SH-SY5Y (cell line): ENCODE measurements around the gene CNTFR.

ENCODE experiments used
- GATA2 ChIP-seq: IDR thresholded peaks from 2 replicates; pipeline ENCODE4 v1.6.1; 2011; ENCODE audit warnings: mild to moderate bottlenecking, low read depth, low read length
- GATA3 ChIP-seq: IDR thresholded peaks from 2 replicates; pipeline ENCODE4 v1.6.1; 2011; ENCODE audit warnings: low read depth, mild to moderate bottlenecking, low read length, moderate library complexity

The CNTFR gene

DNA sequence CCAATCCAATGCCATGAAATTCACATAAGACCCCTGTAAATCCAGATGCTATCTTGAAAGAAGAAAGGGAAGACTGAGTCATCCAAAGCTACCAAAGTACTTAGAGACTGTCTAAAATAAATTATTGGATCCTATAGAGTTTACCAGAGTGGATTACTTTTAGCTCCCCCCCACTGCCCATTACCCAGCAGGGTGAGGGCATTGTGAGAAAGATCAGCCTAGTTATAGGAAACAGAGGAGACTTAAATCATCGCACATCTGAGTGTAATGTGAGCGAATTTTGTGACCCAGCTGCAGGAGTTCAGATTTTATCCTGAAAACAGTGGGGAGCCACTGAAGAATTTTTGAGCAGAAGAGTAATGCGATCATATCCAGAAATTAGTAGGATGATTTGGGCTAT lies 65.2 kb downstream of the CNTFR start:
- TF ChIP-seq GATA3 (no peak), GATA2 (no peak)

DNA sequence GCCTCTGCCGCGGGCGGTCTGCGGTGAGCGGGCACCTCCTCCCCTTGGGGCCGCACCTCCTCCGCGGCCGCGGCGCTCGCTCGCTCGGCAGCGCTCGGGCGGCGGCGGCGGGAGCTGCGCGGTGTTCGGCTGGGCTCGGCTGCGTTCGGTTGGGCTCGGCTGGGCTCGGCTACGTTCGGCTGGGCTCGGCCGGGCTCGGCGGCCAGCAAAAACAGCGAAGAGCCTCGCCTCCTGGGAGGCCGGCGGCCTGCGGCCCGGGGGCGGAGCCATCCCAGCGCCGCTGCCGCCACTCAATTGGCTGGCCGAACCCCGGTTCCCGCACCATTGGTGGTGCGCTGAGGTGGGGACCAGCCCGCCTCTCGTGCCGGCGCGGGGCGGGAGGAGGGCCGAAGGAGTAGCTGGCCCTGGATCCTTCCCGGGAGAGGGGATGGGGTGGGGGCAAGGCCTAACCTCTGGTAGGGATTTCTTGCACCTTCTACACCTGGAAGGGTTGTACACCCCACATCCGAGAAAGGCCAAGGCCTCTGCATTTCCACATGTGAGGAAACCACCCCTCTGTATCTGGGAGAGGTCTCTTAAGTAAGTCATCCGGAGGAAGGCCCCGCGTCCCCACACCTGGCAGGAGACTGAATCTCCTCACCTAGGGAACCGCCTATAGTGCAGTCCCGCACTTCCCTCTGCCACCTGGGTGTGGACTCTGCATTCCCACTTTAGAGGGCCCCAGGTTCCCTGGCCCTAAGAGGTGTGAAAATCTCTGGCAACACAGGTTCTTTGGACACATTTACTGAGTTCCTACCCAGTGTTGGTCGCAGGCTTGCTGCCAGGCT lies 66.3 kb downstream of the CNTFR start, which contains the start of gene ENHO:
Gene ENHO (minus strand): TSS at position 20 of the 827 bp plus-strand sequence. CDS start 1,295 bp downstream, outside the sequence.
- TF ChIP-seq GATA2: no peak
- no peak for TF ChIP-seq GATA3

DNA sequence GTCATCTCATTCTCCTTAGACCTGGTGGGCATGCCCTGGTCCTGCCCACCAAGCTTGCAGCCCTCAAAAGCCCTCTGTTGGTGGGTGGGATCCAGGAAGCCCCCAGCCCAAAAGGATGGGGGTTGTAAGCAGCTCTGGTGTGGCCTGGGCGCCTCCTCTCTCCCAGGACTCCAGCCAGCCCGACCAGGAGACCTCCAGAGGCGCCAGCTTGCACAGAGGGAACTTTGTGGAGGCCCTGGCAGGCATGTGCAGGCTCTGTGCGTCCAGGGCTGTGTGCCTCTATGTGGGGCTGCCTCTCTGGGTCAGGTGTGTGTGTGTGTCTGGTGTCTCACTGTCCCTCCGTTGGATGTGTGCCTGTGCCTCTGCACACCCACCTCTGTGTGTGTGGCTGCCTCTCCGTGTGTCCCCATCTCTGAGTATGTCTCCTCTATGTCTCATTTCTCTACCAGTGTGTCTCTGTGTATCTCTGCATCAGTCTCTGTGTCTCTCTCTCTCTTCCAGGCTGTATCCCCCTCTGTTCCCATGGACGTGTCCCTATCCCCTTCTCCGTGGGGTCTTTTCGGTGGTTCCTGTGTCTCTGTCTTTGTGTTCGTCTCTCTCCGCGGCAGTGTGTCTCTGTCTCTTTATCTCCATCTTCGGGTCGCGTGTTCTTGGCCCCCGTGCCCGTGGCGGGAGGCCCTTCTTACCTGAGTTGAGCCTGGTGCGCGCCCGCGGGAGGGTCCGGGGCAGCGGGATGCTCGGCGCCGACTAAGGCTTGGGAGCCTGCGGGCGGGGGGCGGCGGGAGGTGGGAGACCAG lies 67.2 kb downstream of the CNTFR start:
- no peak for TF ChIP-seq GATA3
- no peak; the same call in 1 of the 2 replicates for TF ChIP-seq GATA2

DNA sequence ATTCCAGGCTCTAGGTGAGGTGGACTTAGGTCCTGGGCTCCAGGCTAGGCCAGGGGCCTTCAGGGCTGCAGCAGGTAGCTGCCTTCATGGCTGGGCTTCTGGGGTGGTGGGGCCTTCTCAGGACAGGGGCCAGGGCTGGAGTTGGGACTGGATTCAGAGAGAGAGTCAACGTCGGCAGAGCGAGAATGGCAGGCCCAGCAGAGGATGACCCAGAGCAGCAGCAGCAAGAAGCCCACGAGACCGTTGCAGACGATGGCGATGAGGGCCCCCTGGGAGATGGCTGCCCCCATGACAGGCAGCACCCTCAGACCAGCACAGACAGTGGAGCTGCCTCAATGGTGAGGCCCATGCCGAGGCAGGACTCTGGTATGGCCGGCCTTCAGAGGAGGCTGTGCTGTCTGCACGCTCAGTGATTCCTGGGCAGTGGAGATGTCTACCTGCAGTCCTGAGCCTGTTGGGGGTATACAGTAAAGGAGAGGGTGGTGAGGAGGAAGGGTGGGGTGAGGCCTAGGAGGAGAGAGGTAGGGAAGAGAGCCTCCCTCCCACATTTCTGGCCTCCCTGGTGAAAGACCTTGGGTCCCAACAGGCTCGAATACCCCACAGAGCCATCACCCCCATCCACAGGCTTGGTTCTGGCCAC lies 68.0 kb downstream of the CNTFR start:
- TF ChIP-seq GATA2 (no peak), GATA3 (no peak)

DNA sequence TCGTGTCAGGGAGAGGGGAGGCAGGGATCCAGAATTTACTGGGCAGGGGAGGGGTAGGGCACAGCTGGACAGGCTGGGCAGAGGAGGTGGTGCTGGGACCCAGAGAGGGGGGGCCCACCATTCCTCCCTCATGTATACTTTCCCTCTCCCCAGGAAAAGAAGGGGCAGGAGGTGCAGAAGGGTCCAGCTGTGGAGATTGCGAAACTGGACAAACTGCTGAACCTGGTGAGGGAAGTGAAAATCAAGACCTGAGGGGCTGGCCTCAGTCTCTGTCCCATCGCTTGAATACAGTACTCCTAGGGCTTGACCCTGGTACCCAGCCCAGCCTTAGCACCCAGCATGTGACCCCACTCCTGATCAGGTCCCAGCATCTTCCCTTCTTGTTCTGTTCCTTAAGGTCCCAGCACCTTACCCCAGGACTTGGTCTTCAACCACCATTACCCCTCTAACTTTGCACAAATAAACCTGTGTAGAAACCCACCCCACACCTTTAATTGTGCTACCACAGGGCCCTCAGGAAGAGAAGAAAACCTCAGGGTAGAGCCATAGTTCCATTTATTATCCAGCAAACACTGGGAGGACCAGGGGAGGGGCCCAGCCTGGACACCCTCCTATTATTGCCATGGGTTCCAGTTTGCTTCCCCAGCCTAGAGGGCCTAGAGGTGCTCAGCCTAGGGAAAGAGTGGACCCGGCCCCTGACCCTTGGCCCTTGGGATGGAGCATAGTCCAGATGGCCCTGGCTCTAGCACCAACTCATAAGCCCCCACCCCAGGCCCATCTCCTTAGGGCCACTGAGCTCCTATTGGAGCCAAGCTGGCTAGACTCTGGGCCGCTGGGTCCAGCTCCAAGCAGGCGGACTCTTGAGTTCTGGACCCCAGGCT lies 68.8 kb downstream of the CNTFR start:
- no peak for TF ChIP-seq GATA2
- TF ChIP-seq GATA3: no peak

DNA sequence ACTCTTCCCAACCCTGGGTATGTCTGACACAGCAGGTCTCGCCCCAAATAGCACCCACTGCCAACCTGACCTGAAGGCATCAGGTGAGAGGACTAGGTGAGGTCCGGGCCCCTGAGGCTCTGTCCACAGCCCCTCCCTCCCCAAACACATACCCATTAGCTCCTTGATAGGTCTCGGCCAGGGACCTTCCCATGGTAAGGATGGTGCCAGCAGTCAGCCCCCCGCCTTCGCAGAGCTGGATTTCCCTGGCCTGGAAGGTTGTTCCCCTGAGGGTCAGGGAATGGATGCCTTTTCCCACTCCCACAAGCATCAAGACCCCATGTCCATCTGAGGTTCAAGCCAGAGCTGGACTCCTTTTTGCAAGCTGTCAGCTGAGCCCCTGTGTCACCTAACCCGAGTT lies 69.4 kb downstream of the CNTFR start:
- TF ChIP-seq GATA2: no peak
- no peak for TF ChIP-seq GATA3

DNA sequence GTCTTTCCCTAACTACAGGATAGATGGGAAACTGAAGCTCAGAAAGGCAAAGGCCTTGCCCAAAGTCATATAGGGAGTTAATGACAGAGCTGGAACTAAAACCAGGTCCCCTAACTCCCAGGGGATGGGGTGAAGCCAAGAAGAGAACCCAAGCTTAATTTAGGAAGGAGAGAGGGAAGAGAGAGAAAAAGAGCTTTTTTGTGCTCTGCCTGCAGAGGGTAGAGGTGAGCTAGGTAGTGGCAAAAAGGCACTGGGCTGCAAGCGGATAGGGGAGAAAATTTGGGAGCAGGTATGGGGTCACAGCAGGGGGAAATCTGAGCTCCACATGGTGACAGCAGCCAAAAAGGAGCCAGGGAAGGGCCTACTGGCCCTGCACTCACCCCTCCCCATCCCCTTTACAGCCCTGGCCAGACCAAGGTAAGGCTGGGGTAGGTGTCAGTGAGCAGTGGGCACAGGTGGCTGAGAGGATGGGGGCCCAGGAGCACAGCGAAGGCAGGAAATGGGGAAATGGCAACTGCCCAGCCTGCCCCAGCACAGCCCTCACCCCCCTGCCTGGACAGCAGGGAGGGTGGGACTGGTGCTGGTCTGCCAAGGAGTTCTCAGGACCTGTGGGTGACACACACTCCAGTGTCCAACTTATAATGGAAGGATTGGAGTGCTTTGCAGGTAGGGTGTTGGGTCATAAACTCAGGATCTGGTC lies 70.1 kb downstream of the CNTFR start:
- TF ChIP-seq GATA2 (no peak), GATA3 (no peak)

DNA sequence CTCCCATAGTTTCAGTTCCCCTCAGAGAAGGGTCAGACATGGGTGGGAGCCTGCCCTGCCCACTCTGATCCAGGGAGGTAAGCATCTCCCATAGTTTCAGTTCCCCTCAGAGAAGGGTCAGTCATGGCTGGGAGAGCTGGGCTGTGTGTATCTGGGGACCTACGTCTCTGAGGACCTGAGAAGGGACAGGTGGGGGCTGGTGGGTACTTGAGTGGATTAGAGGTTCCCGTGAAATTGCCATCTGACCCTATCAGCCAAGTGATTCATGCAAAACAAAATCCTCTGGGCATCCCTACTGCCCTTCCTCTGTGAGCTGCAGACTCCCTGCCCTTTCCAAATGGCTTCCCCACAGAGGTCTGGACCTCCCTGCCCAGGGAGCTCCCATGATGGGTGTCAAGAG lies 70.6 kb downstream of the CNTFR start:
- no peak for TF ChIP-seq GATA2
- TF ChIP-seq GATA3: no peak

DNA sequence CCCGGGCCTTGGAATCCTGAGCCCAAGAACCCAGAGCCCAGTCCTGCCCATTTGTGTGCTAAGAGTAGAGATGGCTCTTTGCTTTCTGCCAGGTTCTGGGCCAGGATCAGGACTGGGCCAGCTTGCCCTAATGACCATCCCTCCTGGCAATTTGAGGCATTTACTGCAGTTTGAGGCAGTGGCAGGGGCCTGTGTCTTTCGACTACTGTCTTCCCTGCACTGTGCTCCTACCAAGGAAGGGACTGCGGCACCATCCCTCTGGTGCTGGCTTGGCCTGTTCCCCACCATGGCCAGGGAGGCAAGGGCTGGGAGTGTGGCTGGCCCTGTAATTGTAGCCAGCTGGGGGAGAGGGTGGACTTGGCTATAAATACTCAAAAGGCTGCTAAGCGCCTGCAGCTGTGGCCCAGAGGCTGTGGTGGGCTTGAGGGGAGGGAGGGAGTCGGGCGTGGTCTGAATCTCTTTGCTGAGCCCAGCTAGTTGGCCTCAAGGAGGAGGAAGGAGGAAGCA lies 71.4 kb downstream of the CNTFR start:
- TF ChIP-seq GATA3 (no peak), GATA2 (no peak)

DNA sequence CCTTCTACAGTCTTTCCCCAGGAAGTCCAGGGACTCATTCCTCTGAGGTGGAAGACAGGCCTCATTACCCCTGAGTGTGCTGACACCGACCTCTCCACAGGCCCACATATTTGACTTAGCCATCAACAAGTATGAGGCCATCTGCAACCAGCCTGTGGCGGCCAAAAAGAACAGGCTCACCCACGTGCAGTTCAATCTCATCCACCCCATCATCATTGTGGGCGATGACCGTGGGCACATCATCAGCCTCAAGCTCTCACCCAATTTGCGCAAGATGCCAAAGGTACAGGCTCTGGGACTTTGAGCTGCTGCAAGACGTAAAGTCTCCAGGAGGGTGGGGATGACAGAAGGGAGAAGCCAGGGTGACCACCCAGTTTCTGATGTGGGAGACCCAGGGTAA lies 72.3 kb downstream of the CNTFR start:
- no peak for TF ChIP-seq GATA3
- TF ChIP-seq GATA2: no peak

DNA sequence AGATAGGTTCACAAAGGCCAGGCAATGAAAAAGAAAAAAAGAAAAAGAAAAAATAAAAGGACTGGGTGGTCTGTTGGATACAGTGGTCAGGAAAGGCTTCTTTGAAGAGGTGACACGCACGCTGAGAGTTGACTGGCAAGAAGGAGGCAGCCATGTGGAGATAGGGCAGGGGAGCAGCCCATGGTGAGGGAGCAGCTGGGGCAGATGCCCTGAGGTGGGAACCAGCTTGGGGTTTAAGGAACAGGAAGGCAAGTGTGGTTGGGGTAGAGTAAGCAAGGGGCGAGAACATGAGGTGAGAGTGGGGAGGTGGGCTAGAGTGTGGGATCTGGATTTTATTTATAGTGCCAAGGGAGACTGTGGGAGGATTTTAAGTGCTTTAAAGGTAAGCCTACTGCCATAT lies 73.6 kb downstream of the CNTFR start:
- no peak for TF ChIP-seq GATA3
- TF ChIP-seq GATA2: no peak

DNA sequence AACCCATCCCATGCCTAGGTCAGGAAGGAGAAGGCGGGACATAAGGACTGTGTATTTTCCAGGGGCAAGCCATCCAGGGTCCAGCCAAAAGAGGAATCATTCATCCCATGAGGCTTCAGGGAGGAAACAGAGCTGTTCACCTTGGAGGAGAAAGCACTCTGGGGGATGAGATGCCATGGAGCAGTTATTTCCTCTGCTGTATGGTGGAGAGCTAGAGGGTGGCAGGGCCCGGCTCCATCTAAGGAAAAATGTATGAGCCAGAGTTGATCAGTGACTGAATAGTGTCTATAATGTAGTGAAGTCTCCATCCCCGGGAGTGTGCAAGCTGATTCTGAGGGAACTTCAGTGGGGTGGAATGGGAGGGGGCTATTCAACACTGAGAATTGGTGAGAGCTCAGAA lies 74.7 kb downstream of the CNTFR start:
- TF ChIP-seq GATA2: no peak
- TF ChIP-seq GATA3: no peak

DNA sequence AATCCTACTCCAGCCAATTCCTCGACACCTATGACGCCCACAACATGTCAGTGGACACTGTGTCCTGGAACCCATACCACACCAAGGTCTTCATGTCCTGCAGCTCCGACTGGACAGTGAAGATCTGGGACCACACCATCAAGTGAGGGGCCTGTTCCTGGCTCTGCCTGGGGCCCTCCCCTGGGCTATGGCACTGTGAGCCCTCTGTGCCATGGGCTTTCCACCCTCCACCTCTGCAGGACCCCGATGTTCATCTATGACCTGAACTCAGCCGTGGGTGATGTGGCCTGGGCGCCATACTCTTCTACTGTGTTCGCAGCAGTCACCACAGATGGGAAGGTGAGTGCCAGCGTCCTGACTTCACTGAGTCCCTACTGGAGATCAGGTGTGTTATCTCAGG lies 75.1 kb downstream of the CNTFR start:
- TF ChIP-seq GATA2: no peak
- no peak for TF ChIP-seq GATA3
